BJ (cell line): ENCODE results near the gene PGM3. TPM values are rescaled to one million over a fixed set of nuclear protein-coding genes. Genes with fewer than 3 reads are reported as not detected.

Source experiments
- CTCF ChIA-PET: fragments of 350-600 bp; formaldehyde crosslinking; extraction: SDS; loops from one replicate; lab custom pipeline; 2021; ENCODE audit warnings: antibody characterized with exemption, inconsistent platforms; lab: Yijun Ruan, JAX
- POLR2A ChIA-PET: fragments of 300-600 bp; sonication (Branson Sonifier 250); formaldehyde crosslinking; extraction: SDS; loops from one replicate; lab custom pipeline; 2021; ENCODE audit warnings: antibody characterized with exemption; lab: Charles Lee
- DNase-seq: peaks from one replicate; pipeline ENCODE4 v3.0.0-alpha.2; 2011; ENCODE audit warnings: low read depth
- H3K27me3 ChIP-seq: 2 replicates; pipeline ENCODE4 v1.6.0; 2011; ENCODE audit warnings: low read length; ENCODE audit not compliant: control insufficient read depth, insufficient read depth
- H3K36me3 ChIP-seq: 2 replicates; pipeline ENCODE4 v1.5.1; 2011; ENCODE audit warnings: low read length; ENCODE audit not compliant: control insufficient read depth, insufficient read depth
- H3K4me3 ChIP-seq: 2 replicates; pipeline ENCODE4 v1.5.1; 2011; ENCODE audit warnings: low read depth, mild to moderate bottlenecking, control low read depth, low read length
- CTCF ChIP-seq: IDR thresholded peaks from 2 replicates; pipeline ENCODE4 v1.5.1; 2011; ENCODE audit warnings: low read depth, mild to moderate bottlenecking, control low read depth, inconsistent platforms, low read length, moderate library complexity; ENCODE audit not compliant: insufficient read depth
- polyA minus RNA-seq: library from RNA; depleted of rRNA, polyadenylated mRNA; stranded (reverse); fragments of >200 nt; gene quantifications from 2 replicates; pipeline ENCODE4 v1.2.3, GENCODE V29; 2011; rRNA and poly(A)+ RNA removed
- polyA plus RNA-seq: library from polyadenylated mRNA; depleted of rRNA; stranded (reverse); fragments of >200 nt; gene quantifications from 2 replicates; pipeline ENCODE4 v1.2.3, GENCODE V29; 2011; rRNA removed

PGM3 gene
- polyA plus RNA-seq: 74.4 and 96.5 TPM in 2 replicates
- polyA minus RNA-seq: 56.5 and 72.7 TPM in 2 replicates

GRCh38 chr6:83192871-83193746 lies at the start of gene PGM3, which contains the start of gene RWDD2A:
TSS of gene PGM3 (minus strand) at chr6:83193265. CDS start at chr6:83191012, 2,253 bp downstream.
TSS of gene RWDD2A (plus strand) at chr6:83193357. CDS start at chr6:83194452, 1,095 bp downstream.
- CTCF ChIA-PET: interaction anchor here (1.5 to 9.4 kb wide), 2 partner anchors 126 to 319 kb away, joined by 3 to 70 read pairs; partner anchors contain the start of genes DOP1A, PRSS35 and UBE3D
- H3K4me3 ChIP-seq: peak within 1 kb of the TSS; percentile 93
- H3K36me3 ChIP-seq: peaks cover 3% of the 10 kb centered on the region; the same call in 1 of the 2 replicates

GRCh38 chr6:83231146-83231545 lies 38.1 kb upstream of the PGM3 start:
- Histone ChIP-seq H3K27me3 (no peaks in the 10 kb centered on the region), H3K36me3 (no peaks in the 10 kb centered on the region), H3K4me3 (no peak overlapping the region)
- peak; percentile 32 for DNase-seq
- TF ChIP-seq CTCF: no peak
- ChIA-PET POLR2A (no interaction called here), CTCF (interaction anchor here (0.6 to 3.5 kb wide), 6 partner anchors 8 to 283 kb away, joined by 3 to 18 read pairs (median 4); partner anchors contain the start of genes DOP1A, PRSS35 and UBE3D)

More at GRCh38 chr6:83192871-83193746, at the start of gene PGM3, which contains the start of gene RWDD2A:
- no peak for TF ChIP-seq CTCF
- POLR2A ChIA-PET: interaction anchor here (0.6 kb wide), 3 partner anchors 22 to 1105 kb away, joined by 6 to 9 read pairs (median 8); no protein-coding TSS in a partner anchor
- H3K27me3 ChIP-seq: no peaks in the 10 kb centered on the region
- DNase-seq: no peak

GRCh38 chr6:83226517-83226916 lies 33.5 kb upstream of the PGM3 start:
- H3K4me3 ChIP-seq: no peak overlapping the region
- no peak for DNase-seq
- no peak for TF ChIP-seq CTCF
- no peaks in the 10 kb centered on the region for H3K36me3 ChIP-seq
- ChIA-PET POLR2A (no interaction called here), CTCF (interaction anchor here (1.6 kb wide), 1 partner anchor 286 kb away, joined by 6 read pairs; the partner anchor contains the start of gene PRSS35)
- no peaks in the 10 kb centered on the region for H3K27me3 ChIP-seq

GRCh38 chr6:83221889-83222479 lies 28.9 kb upstream of the PGM3 start:
- Histone ChIP-seq H3K27me3 (no peaks in the 10 kb centered on the region), H3K36me3 (0 out of 2 replicates have a peak, but pooled peaks cover 1% of the 10 kb centered on the region), H3K4me3 (no peak overlapping the region)
- ChIA-PET POLR2A (no interaction called here), CTCF (interaction anchor here (0.6 to 12.0 kb wide), 25 partner anchors 11 to 1477 kb away, joined by 3 to 302 read pairs (median 4); partner anchors contain the start of genes DOP1A, PRSS35 and UBE3D)
- peak; percentile 46 for TF ChIP-seq CTCF
- DNase-seq: no peak

GRCh38 chr6:83221276-83221675 lies 28.2 kb upstream of the PGM3 start:
- H3K27me3 ChIP-seq: no peaks in the 10 kb centered on the region
- ChIA-PET POLR2A (no interaction called here), CTCF (interaction anchor here (0.6 to 12.0 kb wide), 18 partner anchors 11 to 315 kb away, joined by 3 to 302 read pairs (median 4); partner anchors contain the start of genes DOP1A, PRSS35 and UBE3D)
- H3K36me3 ChIP-seq: 0 out of 2 replicates have a peak, but pooled peaks cover 1% of the 10 kb centered on the region
- H3K4me3 ChIP-seq: no peak overlapping the region
- TF ChIP-seq CTCF: no peak
- DNase-seq: no peak
